Lower lobe of right lung (tissue), 2 donors: Measurements from ENCODE around the gene DLEC1. TPM values are rescaled to one million over a fixed set of nuclear protein-coding genes. Genes with fewer than 3 reads are reported as not detected.

Experiments used
- ATAC-seq, 2 donors: fragments of 200-7000 bp; cut with Tn5 transposase; one replicate each; pipeline ENCODE4 v1.9.1; 2020 to 2022; ENCODE audit warnings: mild to moderate bottlenecking in 2 of 2, moderate library complexity in 2 of 2
- DNase-seq: peaks from one replicate; pipeline ENCODE4 v3.0.0-alpha.2; 2020
- H3K27ac ChIP-seq: fragments of 200-600 bp; one replicate; pipeline ENCODE4 v1.8.0; 2022
- H3K27me3 ChIP-seq: fragments of 200-600 bp; one replicate; pipeline ENCODE4 v1.8.0; 2022; ENCODE audit warnings: low read depth
- H3K36me3 ChIP-seq: fragments of 200-600 bp; one replicate; pipeline ENCODE4 v1.8.0; 2022; ENCODE audit warnings: mild to moderate bottlenecking
- H3K4me1 ChIP-seq: fragments of 200-600 bp; one replicate; pipeline ENCODE4 v1.8.0; 2022
- H3K4me3 ChIP-seq: fragments of 200-600 bp; one replicate; pipeline ENCODE4 v1.8.0; 2022; ENCODE audit warnings: mild to moderate bottlenecking
- H3K9me3 ChIP-seq: fragments of 200-600 bp; one replicate; pipeline ENCODE4 v1.8.0; 2022
- CTCF ChIP-seq: fragments of 200-600 bp; IDR thresholded peaks from one replicate; pipeline ENCODE4 v1.8.0; 2022; ENCODE audit warnings: antibody characterized with exemption, mild to moderate bottlenecking
- intact Hi-C: fragments of 100-400 bp; cut with DNase I; formaldehyde crosslinking; loops from one replicate; pipeline ENCODE4 v1.11.0; 2022
- total RNA-seq: library from RNA; stranded (reverse); fragmentation: NEBNext Ultra II Directional; extraction: Animal tissue kit (Norgen Biotek cat#: 25700); gene quantifications from one replicate; pipeline ENCODE4 v1.2.1, GENCODE V29; 2021
- donor health status: DM: no; HTN: yes; CAD: no; lungs with severe emphysema.

The DLEC1 gene
- total RNA-seq, 1 donor from 2014 or later = 15.0 TPM

DNA sequence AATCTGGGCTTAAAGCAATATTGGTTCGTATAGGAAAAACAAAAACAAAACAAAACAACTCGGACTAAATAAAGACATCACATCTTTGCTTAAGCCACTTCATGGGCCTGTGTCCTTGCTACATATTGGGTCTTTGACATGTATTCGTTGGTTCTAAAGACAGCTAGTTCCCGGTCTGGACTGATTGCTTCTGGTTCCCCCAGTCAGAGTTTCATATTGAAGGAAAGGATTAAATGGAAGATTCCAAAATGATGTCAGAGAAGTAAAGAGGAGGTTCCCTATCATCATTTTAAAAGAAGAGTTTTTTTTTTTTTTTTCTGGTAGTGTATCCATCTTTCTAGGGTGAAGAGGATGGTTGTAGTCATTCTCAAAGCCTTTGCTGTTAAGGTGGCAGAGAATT lies 128.6 kb downstream of the DLEC1 start:
- intact Hi-C loops = no loop called here

DNA sequence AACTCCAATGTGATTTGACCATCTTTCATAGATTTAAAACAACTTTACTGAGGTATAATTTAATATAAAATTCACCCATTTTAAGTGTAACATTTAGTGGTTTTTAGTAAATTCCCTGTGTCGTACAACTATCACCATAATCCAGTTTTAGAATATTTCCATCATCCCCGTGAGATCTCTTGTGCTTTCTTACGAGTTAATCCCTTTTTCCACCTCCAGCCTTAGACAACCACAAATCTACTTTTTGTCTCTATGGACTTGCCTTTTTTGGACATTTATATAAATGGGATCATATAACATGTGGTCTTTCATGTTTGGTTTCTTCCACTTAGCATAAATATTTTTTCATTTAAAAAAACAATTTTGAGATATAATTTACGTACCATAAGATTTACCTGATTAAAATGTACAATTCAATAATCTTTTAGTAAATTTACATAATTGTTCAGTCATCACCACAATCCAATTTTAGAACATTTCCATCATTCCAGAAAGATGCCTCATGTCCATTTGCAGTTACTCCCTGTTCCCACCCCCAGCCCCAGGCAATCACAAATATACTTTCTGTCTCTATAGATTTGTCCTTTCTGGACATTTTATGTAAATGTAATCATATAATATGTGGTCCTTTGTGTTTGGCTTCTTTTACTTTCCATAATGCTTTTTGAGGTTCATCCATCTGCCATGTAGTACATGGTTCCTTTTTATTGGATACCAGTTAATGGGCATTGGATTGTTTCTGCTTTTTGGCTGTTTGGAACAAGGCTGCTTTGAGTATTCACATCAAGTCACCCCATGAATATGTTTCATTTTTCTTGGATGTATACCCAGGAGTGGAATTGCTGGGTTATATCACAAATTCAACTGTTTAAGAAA lies 129.4 kb downstream of the DLEC1 start:
- Histone ChIP-seq H3K4me1 (peaks cover 31% of the 10 kb centered on the region), H3K4me3 (no peak overlapping the region), H3K9me3 (no peaks in the 10 kb centered on the region), H3K27ac (no peak overlapping the region), H3K27me3 (no peaks in the 10 kb centered on the region), H3K36me3 (no peaks in the 10 kb centered on the region)
- intact Hi-C loops = no loop called here
- no peak for TF ChIP-seq CTCF
- DNase-seq (no peak), ATAC-seq (no peak)

More for the DNA sequence above, 128.6 kb downstream of the DLEC1 start:
- Histone ChIP-seq H3K4me1 (peaks cover 24% of the 10 kb centered on the region), H3K4me3 (no peak overlapping the region), H3K27me3 (no peaks in the 10 kb centered on the region), H3K27ac (no peak overlapping the region), H3K36me3 (no peaks in the 10 kb centered on the region), H3K9me3 (no peaks in the 10 kb centered on the region)
- DNase-seq = no peak
- ATAC-seq = no peak
- no peak for TF ChIP-seq CTCF

DNA sequence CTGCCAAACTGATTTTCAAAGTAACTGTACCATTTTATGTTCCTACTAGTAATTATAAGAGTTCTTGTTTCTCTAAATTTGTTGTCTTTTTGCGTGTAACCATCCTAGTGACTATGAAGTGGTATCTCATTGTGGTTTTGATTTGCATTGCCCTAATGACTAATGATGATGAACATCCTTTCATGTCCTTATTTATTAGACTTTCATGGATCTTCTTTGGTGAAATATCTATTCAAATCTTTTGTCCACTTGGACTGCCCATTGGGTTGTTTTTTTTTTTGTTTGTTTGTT lies 130.0 kb downstream of the DLEC1 start:
- DNase-seq (no peak), ATAC-seq (no peak)
- Histone ChIP-seq H3K27ac (no peak overlapping the region), H3K27me3 (no peaks in the 10 kb centered on the region), H3K36me3 (no peaks in the 10 kb centered on the region), H3K4me3 (no peak overlapping the region), H3K9me3 (no peaks in the 10 kb centered on the region), H3K4me1 (peaks cover 36% of the 10 kb centered on the region)
- intact Hi-C loops = no loop called here
- TF ChIP-seq CTCF = no peak

- intact Hi-C loops = no loop called here
- ATAC-seq (no peak), DNase-seq (no peak)
- no peak overlapping the region for H3K4me3 ChIP-seq
- no peaks in the 10 kb centered on the region for H3K9me3 ChIP-seq
- no peak overlapping the region for H3K27ac ChIP-seq
- no peak for TF ChIP-seq CTCF
- peaks cover 40% of the 10 kb centered on the region for H3K4me1 ChIP-seq
- no peaks in the 10 kb centered on the region for H3K36me3 ChIP-seq
- H3K27me3 ChIP-seq = no peaks in the 10 kb centered on the region
Measured at GRCh38 chr3:38170722-38171121, 131.7 kb downstream of the DLEC1 start.

GRCh38 chr3:38171622-38172021 lies 132.6 kb downstream of the DLEC1 start:
- no peak for ATAC-seq

More at GRCh38 chr3:38171622-38172021, 132.6 kb downstream of the DLEC1 start:
- Histone ChIP-seq H3K4me1 (peaks cover 34% of the 10 kb centered on the region), H3K27me3 (no peaks in the 10 kb centered on the region), H3K9me3 (no peaks in the 10 kb centered on the region), H3K27ac (no peak overlapping the region), H3K36me3 (no peaks in the 10 kb centered on the region), H3K4me3 (no peak overlapping the region)
- intact Hi-C loops = no loop called here
- TF ChIP-seq CTCF = no peak
- DNase-seq = no peak

Other genes with a start within 250 kb of the DLEC1 start
- 60.3 TPM for gene CTDSPL, start 177.3 kb upstream of the DLEC1 start, total RNA-seq
- gene VILL, start 48.4 kb upstream of the DLEC1 start, total RNA-seq = 12.5 TPM
- gene PLCD1, start 9.6 kb upstream of the DLEC1 start, total RNA-seq = 30.1 TPM
- gene ACAA1, start 97.9 kb downstream of the DLEC1 start, total RNA-seq = 88.3 TPM
- gene MYD88, start 99.5 kb downstream of the DLEC1 start, total RNA-seq = 99.7 TPM
- 29.2 TPM for gene OXSR1, start 126.3 kb downstream of the DLEC1 start, total RNA-seq
- gene SLC22A13, start 226.6 kb downstream of the DLEC1 start, total RNA-seq = 0.32 TPM
- gene SLC22A14, start 243.1 kb downstream of the DLEC1 start, total RNA-seq = not detected